Right renal cortex interstitium (tissue), 3 donors: ENCODE results near the gene LRIT1. TPM values are rescaled to one million over a fixed set of nuclear protein-coding genes. Genes with fewer than 3 reads are reported as not detected.
A peak's percentile ranks its signal among the peaks of the same experiment; 100 is the strongest.
"Not testable (repeated sequence)": the region's sequence is repeated elsewhere in the genome, so short reads cannot be mapped to it uniquely, and the experiment has no call there.

ENCODE experiments used
- DNase-seq, 3 donors: peaks; one replicate each; pipeline ENCODE4 v3.0.0-alpha.2; 2013; ENCODE audit warnings: low read depth in 3 of 3, low spot score in 2 of 3
- polyA plus RNA-seq, 3 donors: library from polyadenylated mRNA; unstranded; fragments of 120-200 nt; gene quantifications; one replicate each; pipeline ENCODE4 v1.2.1, GENCODE V29; 2013; ENCODE audit not compliant: insufficient read length in 3 of 3

LRIT1 gene
- polyA plus RNA-seq: not detected

- no peak for DNase-seq
Measured at GRCh38 chr10:84241185-84241790, at the start of gene LRIT1. Gene LRIT1, minus strand, starts transcription at chr10:84241546. Its CDS starts 107 bp downstream, at chr10:84241439.

GRCh38 chr10:84290235-84290634 lies 48.9 kb upstream of the LRIT1 start:
- DNase-seq: no peak

- no peak for DNase-seq
Measured at GRCh38 chr10:84289521-84290200, 48.3 kb upstream of the LRIT1 start.

- no peak for DNase-seq
Measured at GRCh38 chr10:84288151-84288550, 46.8 kb upstream of the LRIT1 start.

- no peak for DNase-seq
Measured at GRCh38 chr10:84286695-84287094, 45.3 kb upstream of the LRIT1 start.

- DNase-seq: not testable (repeated sequence)
Measured at GRCh38 chr10:84279876-84280475, 38.6 kb upstream of the LRIT1 start.

- DNase-seq: no peak
Measured at GRCh38 chr10:84270708-84271107, 29.4 kb upstream of the LRIT1 start.

GRCh38 chr10:84269773-84270172 lies 28.4 kb upstream of the LRIT1 start:
- no peak for DNase-seq

GRCh38 chr10:84269162-84269561 lies 27.8 kb upstream of the LRIT1 start:
- DNase-seq: no peak

- DNase-seq: no peak
Measured at GRCh38 chr10:84267503-84268126, 26.3 kb upstream of the LRIT1 start.

- DNase-seq: no peak
Measured at GRCh38 chr10:84265418-84265817, 24.1 kb upstream of the LRIT1 start.

GRCh38 chr10:84264611-84265141 lies 23.3 kb upstream of the LRIT1 start:
- DNase-seq: peak in 2 of 3 donors; percentile 17 to 27

- no peak for DNase-seq
Measured at GRCh38 chr10:84263716-84264115, 22.4 kb upstream of the LRIT1 start.

- no peak for DNase-seq
Measured at GRCh38 chr10:84262190-84262956, 21.0 kb upstream of the LRIT1 start.

- DNase-seq: no peak
Measured at GRCh38 chr10:84261236-84261915, 20.0 kb upstream of the LRIT1 start.

GRCh38 chr10:84258034-84258695 lies 16.8 kb upstream of the LRIT1 start:
- DNase-seq: no peak

GRCh38 chr10:84257343-84258020 lies 16.1 kb upstream of the LRIT1 start:
- no peak for DNase-seq

- peak in 1 of 3 donors; percentile 19 for DNase-seq
Measured at GRCh38 chr10:84256510-84257342, 15.4 kb upstream of the LRIT1 start.
